HG02840 (cell line): ENCODE data around the gene DYNLRB2.

Experiments
- ATAC-seq: cut with Tn5 transposase; IDR thresholded peaks from one replicate; pipeline ENCODE4 v1.9.1; 2021; ENCODE audit warnings: mild to moderate bottlenecking, moderate library complexity, moderate number of reproducible peaks; ENCODE audit not compliant: unreplicated experiment, low FRiP score

DYNLRB2 gene

GRCh38 chr16:80540516-80541305 is at the start of gene DYNLRB2:
TSS of gene DYNLRB2 (plus strand) at chr16:80540993. CDS start at chr16:80541077, 84 bp downstream.
- peak; percentile 95 for ATAC-seq

- ATAC-seq: no peak
Observed at GRCh38 chr16:80500116-80500859, 40.5 kb upstream of the DYNLRB2 start.

GRCh38 chr16:80500961-80501525 is 39.8 kb upstream of the DYNLRB2 start:
- no peak for ATAC-seq

- no peak for ATAC-seq
Observed at GRCh38 chr16:80503107-80503506, 37.7 kb upstream of the DYNLRB2 start.

GRCh38 chr16:80507538-80507937 is 33.3 kb upstream of the DYNLRB2 start:
- no peak for ATAC-seq

- ATAC-seq: no peak
Observed at GRCh38 chr16:80509872-80510271, 30.9 kb upstream of the DYNLRB2 start.

- ATAC-seq: no peak
Observed at GRCh38 chr16:80511824-80512592, 28.8 kb upstream of the DYNLRB2 start.

- no peak for ATAC-seq
Observed at GRCh38 chr16:80512593-80512853, 28.3 kb upstream of the DYNLRB2 start.

GRCh38 chr16:80515374-80515773 is 25.4 kb upstream of the DYNLRB2 start:
- ATAC-seq: no peak

- no peak for ATAC-seq
Observed at GRCh38 chr16:80517846-80518245, 22.9 kb upstream of the DYNLRB2 start.

- no peak for ATAC-seq
Observed at GRCh38 chr16:80518436-80518835, 22.4 kb upstream of the DYNLRB2 start.

- ATAC-seq: no peak
Observed at GRCh38 chr16:80519189-80519588, 21.6 kb upstream of the DYNLRB2 start.

GRCh38 chr16:80525420-80525819 is 15.4 kb upstream of the DYNLRB2 start:
- no peak for ATAC-seq

- ATAC-seq: no peak
Observed at GRCh38 chr16:80526418-80527061, 14.3 kb upstream of the DYNLRB2 start.

- ATAC-seq: no peak
Observed at GRCh38 chr16:80527297-80527696, 13.5 kb upstream of the DYNLRB2 start.

- no peak for ATAC-seq
Observed at GRCh38 chr16:80530479-80530878, 10.3 kb upstream of the DYNLRB2 start.

GRCh38 chr16:80536238-80536637 is 4.6 kb upstream of the DYNLRB2 start:
- no peak for ATAC-seq

- no peak for ATAC-seq
Observed at GRCh38 chr16:80541306-80541694, 507 bp downstream of the DYNLRB2 start.

GRCh38 chr16:80543162-80543561 is 2.4 kb downstream of the DYNLRB2 start:
- no peak for ATAC-seq

GRCh38 chr16:80544326-80544725 is 3.5 kb downstream of the DYNLRB2 start:
- no peak for ATAC-seq
